Measurements from ENCODE around the gene TNNI2.

The TNNI2 gene

GRCh38 chr11:1838426-1839144 lies at the start of gene TNNI2:
TSS of gene TNNI2 (plus strand) at chr11:1838981. CDS start at chr11:1839697, 716 bp downstream.
- TF ChIP-seq, protein P1, sequence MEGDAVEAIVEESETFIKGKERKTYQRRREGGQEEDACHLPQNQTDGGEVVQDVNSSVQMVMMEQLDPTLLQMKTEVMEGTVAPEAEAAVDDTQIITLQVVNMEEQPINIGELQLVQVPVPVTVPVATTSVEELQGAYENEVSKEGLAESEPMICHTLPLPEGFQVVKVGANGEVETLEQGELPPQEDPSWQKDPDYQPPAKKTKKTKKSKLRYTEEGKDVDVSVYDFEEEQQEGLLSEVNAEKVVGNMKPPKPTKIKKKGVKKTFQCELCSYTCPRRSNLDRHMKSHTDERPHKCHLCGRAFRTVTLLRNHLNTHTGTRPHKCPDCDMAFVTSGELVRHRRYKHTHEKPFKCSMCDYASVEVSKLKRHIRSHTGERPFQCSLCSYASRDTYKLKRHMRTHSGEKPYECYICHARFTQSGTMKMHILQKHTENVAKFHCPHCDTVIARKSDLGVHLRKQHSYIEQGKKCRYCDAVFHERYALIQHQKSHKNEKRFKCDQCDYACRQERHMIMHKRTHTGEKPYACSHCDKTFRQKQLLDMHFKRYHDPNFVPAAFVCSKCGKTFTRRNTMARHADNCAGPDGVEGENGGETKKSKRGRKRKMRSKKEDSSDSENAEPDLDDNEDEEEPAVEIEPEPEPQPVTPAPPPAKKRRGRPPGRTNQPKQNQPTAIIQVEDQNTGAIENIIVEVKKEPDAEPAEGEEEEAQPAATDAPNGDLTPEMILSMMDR (conservative IDR thresholded peaks at IDR 0.05; ENCODE audit: low read length) = no peak
- DNase-seq (ENCODE audit: low read depth) = no peak
- no peak within 1 kb of the TSS for H3K4me3 ChIP-seq (ENCODE audit: low read length)

- TF ChIP-seq, protein P1 (conservative IDR thresholded peaks at IDR 0.05; ENCODE audit: low read length) = no peak
- DNase-seq (ENCODE audit: low read depth) = no peak
Measured at GRCh38 chr11:1791912-1792311, 46.9 kb upstream of the TNNI2 start.

DNA sequence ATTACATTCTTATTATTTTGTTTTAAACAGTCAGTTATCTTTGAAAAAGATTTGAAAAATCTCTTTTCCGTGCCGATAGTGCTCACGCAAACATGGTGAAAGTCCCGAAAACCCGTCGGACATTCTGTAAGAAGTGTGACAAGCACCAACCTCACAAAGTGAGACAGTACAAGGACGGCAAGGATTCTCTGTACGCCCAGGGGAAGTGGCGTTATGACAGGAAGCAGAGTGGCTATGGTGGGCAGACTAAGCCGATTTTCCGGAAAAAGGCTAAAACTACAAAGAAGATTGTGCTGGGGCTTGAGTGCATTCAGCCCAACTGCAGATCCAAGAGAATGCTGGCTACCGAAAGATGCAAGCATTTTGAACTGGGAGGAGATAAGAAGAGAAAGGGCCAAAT lies 46.3 kb upstream of the TNNI2 start:
- H3K4me3 ChIP-seq (ENCODE audit: low read length) = no peak overlapping the region
- TF ChIP-seq, protein P1 (conservative IDR thresholded peaks at IDR 0.05; ENCODE audit: low read length) = no peak
- DNase-seq (ENCODE audit: low read depth) = no peak

More at GRCh38 chr11:1791912-1792311, 46.9 kb upstream of the TNNI2 start:
- no peak overlapping the region for H3K4me3 ChIP-seq (ENCODE audit: low read length)

GRCh38 chr11:1793081-1793480 lies 45.7 kb upstream of the TNNI2 start:
- TF ChIP-seq, protein P1 (conservative IDR thresholded peaks at IDR 0.05; ENCODE audit: low read length) = no peak
- DNase-seq (ENCODE audit: low read depth) = no peak
- no peak overlapping the region for H3K4me3 ChIP-seq (ENCODE audit: low read length)

- TF ChIP-seq, protein P1 (conservative IDR thresholded peaks at IDR 0.05; ENCODE audit: low read length) = no peak
- no peak for DNase-seq (ENCODE audit: low read depth)
- H3K4me3 ChIP-seq (ENCODE audit: low read length) = no peak overlapping the region
Measured at GRCh38 chr11:1796413-1797011, 42.3 kb upstream of the TNNI2 start.

DNA sequence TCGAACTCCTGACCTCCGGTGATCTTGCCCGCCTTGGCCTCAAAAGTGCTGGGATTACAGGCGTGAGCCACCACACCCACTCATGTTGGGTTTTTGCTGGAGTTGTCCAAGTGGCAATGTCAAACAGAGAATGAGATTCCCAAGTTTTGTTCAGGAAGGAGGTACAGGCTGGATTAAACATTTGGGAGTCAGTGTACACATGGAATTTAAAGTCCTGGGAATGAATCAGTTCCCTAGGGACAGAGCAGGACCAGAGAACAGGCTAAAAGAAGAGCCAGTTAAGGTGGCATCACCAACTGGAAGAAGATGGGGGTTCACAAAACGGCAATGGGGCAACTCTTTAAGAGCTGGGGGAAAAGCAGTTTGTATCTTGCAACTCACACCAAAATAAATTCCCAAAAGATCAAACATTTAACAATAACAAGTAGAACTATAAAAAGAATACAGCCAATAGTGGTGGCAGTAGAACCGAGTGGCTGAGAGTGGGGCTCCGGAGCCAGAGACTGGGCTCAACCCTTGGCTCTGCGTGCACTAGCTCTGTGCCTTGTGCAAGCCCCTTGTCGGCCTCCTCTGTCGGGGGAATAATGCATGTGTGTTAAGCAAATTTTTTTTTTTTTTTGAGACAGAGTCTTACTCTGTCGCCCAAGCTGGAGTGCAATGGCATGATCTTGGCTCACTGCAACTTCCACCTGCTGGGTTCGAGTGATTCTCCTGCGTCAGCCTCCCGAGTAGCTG lies 41.2 kb upstream of the TNNI2 start:
- H3K4me3 ChIP-seq (ENCODE audit: low read length) = no peak overlapping the region
- DNase-seq (ENCODE audit: low read depth) = no peak
- TF ChIP-seq, protein P1 (conservative IDR thresholded peaks at IDR 0.05; ENCODE audit: low read length) = no peak

Measured in AG10803 (cell line).